Ishikawa (cell line): ENCODE data around the gene ART4.
A peak's percentile ranks its signal among the peaks of the same experiment; 100 is the strongest.

Experiments used
- CEBPB ChIP-seq: IDR thresholded peaks from 2 replicates; pipeline ENCODE4 v1.6.1; 2012
- CREB1 ChIP-seq: IDR thresholded peaks from 2 replicates; pipeline ENCODE4 v1.6.1; 2012; ENCODE audit warnings: low read depth
- EGR1 ChIP-seq: IDR thresholded peaks from 2 replicates; pipeline ENCODE4 v1.6.1; 2012
- EP300 ChIP-seq: IDR thresholded peaks from 2 replicates; pipeline ENCODE4 v1.6.1; 2012; ENCODE audit warnings: borderline replicate concordance
- FOXM1 ChIP-seq: IDR thresholded peaks from 2 replicates; pipeline ENCODE4 v1.6.1; 2012; ENCODE audit warnings: low read depth, borderline replicate concordance
- MAX ChIP-seq: IDR thresholded peaks from 2 replicates; pipeline ENCODE4 v1.6.1; 2012
- NFIC ChIP-seq: IDR thresholded peaks from 2 replicates; pipeline ENCODE4 v1.6.1; 2012
- RAD21 ChIP-seq: IDR thresholded peaks from 2 replicates; pipeline ENCODE4 v1.6.1; 2012; ENCODE audit warnings: low read depth
- TAF1 ChIP-seq: IDR thresholded peaks from 2 replicates; pipeline ENCODE4 v1.6.1; 2012; ENCODE audit warnings: low read depth, mild to moderate bottlenecking
- TCF12 ChIP-seq: IDR thresholded peaks from 2 replicates; pipeline ENCODE4 v1.6.1; 2012; ENCODE audit warnings: low read depth
- TEAD4 ChIP-seq: IDR thresholded peaks from 2 replicates; pipeline ENCODE4 v1.6.1; 2012
- YY1 ChIP-seq: IDR thresholded peaks from 2 replicates; pipeline ENCODE4 v1.6.1; 2012; ENCODE audit warnings: low read depth
- ZBTB7A ChIP-seq: IDR thresholded peaks from 2 replicates; pipeline ENCODE4 v1.6.1; 2012; ENCODE audit warnings: low read depth
- TF ChIP-seq, protein P1 (sequence below): IDR thresholded peaks from 2 replicates; pipeline ENCODE4 v1.6.1; 2012
- TF ChIP-seq, protein P2 (sequence below): IDR thresholded peaks from 2 replicates; pipeline ENCODE4 v1.6.1; 2012; ENCODE audit warnings: low read depth, mild to moderate bottlenecking

Gene ART4

GRCh38 chr12:14879222-14879933, 36.1 kb upstream of the ART4 start:
- TF ChIP-seq ZBTB7A (no peak), CREB1 (no peak), YY1 (no peak), TCF12 (no peak), TAF1 (no peak), EP300 (no peak), MAX (no peak), RAD21 (no peak), TEAD4 (no peak), EGR1 (no peak), FOXM1 (no peak), CEBPB (no peak), NFIC (no peak)
- TF ChIP-seq, protein P1, sequence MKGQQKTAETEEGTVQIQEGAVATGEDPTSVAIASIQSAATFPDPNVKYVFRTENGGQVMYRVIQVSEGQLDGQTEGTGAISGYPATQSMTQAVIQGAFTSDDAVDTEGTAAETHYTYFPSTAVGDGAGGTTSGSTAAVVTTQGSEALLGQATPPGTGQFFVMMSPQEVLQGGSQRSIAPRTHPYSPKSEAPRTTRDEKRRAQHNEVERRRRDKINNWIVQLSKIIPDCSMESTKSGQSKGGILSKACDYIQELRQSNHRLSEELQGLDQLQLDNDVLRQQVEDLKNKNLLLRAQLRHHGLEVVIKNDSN: no peak
- TF ChIP-seq, protein P2, sequence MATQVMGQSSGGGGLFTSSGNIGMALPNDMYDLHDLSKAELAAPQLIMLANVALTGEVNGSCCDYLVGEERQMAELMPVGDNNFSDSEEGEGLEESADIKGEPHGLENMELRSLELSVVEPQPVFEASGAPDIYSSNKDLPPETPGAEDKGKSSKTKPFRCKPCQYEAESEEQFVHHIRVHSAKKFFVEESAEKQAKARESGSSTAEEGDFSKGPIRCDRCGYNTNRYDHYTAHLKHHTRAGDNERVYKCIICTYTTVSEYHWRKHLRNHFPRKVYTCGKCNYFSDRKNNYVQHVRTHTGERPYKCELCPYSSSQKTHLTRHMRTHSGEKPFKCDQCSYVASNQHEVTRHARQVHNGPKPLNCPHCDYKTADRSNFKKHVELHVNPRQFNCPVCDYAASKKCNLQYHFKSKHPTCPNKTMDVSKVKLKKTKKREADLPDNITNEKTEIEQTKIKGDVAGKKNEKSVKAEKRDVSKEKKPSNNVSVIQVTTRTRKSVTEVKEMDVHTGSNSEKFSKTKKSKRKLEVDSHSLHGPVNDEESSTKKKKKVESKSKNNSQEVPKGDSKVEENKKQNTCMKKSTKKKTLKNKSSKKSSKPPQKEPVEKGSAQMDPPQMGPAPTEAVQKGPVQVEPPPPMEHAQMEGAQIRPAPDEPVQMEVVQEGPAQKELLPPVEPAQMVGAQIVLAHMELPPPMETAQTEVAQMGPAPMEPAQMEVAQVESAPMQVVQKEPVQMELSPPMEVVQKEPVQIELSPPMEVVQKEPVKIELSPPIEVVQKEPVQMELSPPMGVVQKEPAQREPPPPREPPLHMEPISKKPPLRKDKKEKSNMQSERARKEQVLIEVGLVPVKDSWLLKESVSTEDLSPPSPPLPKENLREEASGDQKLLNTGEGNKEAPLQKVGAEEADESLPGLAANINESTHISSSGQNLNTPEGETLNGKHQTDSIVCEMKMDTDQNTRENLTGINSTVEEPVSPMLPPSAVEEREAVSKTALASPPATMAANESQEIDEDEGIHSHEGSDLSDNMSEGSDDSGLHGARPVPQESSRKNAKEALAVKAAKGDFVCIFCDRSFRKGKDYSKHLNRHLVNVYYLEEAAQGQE: no peak

GRCh38 chr12:14878488-14878887, 35.2 kb upstream of the ART4 start:
- TF ChIP-seq, protein P1: no peak
- TF ChIP-seq TCF12: no peak
- TF ChIP-seq TEAD4: no peak
- no peak for TF ChIP-seq EP300
- no peak for TF ChIP-seq NFIC
- TF ChIP-seq ZBTB7A: no peak
- no peak for TF ChIP-seq TAF1
- TF ChIP-seq FOXM1: no peak
- no peak for TF ChIP-seq CEBPB
- TF ChIP-seq YY1: no peak
- no peak for TF ChIP-seq RAD21

- TF ChIP-seq TAF1 (no peak), TEAD4 (no peak), RAD21 (no peak)
Observed at GRCh38 chr12:14876833-14877232, 33.5 kb upstream of the ART4 start.

- TF ChIP-seq TEAD4: peak; percentile 67
- TF ChIP-seq, protein P2: no peak
Observed at GRCh38 chr12:14874882-14875281, 31.6 kb upstream of the ART4 start.

DNA sequence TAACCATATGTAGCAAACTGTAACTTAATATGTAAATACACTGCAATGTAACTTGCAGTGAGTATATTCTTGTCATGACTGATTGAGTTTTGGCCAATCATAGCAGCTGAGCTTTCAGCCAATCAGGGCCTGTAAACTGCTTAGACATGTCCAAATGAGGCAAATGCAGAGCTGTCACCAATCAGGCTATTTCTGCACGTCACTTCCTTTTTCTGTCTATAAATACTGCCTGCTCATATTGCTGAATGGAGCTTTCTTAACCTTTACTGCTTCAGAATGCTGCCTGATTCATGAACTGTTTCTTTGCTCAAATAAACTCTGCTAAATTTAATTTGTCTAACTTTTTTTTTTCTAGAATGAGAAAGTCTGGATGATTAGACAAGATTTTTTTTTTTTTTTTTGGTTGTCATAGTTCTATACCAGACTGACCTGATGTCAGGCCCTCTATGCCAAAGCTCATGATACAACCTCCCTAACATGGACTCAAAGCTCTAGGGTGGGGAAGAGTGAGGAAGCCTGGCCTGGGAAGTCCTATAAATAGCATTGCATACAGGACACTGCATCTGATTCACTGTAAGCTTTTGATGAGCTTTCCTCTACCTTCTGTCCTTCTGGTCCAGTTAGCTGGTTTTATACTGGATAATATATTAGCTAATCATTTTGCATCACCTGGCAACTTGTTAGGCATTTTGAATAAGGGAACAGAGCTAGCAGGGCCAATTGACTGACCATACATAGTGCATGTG, 30.3 kb upstream of the ART4 start:
- TF ChIP-seq, protein P2: no peak
- no peak for TF ChIP-seq TCF12
- TF ChIP-seq ZBTB7A: no peak
- no peak for TF ChIP-seq RAD21
- TF ChIP-seq FOXM1: no peak
- TF ChIP-seq, protein P1: no peak
- TF ChIP-seq TAF1: no peak
- TF ChIP-seq EP300: no peak
- TF ChIP-seq EGR1: no peak
- no peak for TF ChIP-seq MAX
- TF ChIP-seq CEBPB: no peak
- no peak for TF ChIP-seq YY1
- TF ChIP-seq TEAD4: no peak
- TF ChIP-seq NFIC: no peak
- no peak for TF ChIP-seq CREB1
